Vagina (tissue), 2 donors: ENCODE data around the gene CEP170B.

ENCODE experiments used
- CTCF ChIP-seq, 3 experiments: fragments of 450-650 bp in 2 of 3; fragments of 200-600 bp in 1 of 3; sonication (generic) in 1 of 3; IDR thresholded peaks; one replicate each; pipeline ENCODE4 v1.5.1; 2017 to 2019; ENCODE audit warnings: antibody characterized with exemption in 3 of 3, mild to moderate bottlenecking in 2 of 3, moderate library complexity in 2 of 3
- POLR2A ChIP-seq, 2 donors: fragments of 450-650 bp; IDR thresholded peaks; one replicate each; pipeline ENCODE4 v1.6.1; 2017; ENCODE audit warnings: antibody characterized with exemption in 2 of 2, mild to moderate bottlenecking in 2 of 2, moderate library complexity in 2 of 2
- POLR2AphosphoS5 ChIP-seq, 2 donors: sonication (generic); formaldehyde crosslinking; IDR thresholded peaks; one replicate each; pipeline ENCODE4 v1.9.0; 2017; ENCODE audit warnings: antibody characterized with exemption in 2 of 2, mild to moderate bottlenecking in 2 of 2, low read depth in 1 of 2; ENCODE audit not compliant: insufficient read depth in 1 of 2

- TF ChIP-seq CTCF (IDR thresholded peaks at IDR 0.05) = no peak
- TF ChIP-seq POLR2AphosphoS5 (IDR thresholded peaks at IDR 0.05; ENCODE audit: insufficient read depth in 1 of 2, low read depth in 1 of 2) = no peak
- no peak for TF ChIP-seq POLR2A (IDR thresholded peaks at IDR 0.05)
Observed at GRCh38 chr14:104841730-104842129, 23.3 kb upstream of the CEP170B start.
